Fibroblast of the aortic adventitia (primary cell): ENCODE measurements around the gene ICE1. TPM values are rescaled to one million over a fixed set of nuclear protein-coding genes. Genes with fewer than 3 reads are reported as not detected.

ENCODE experiments used
- DNase-seq: peaks from one replicate; pipeline ENCODE4 v3.0.0-alpha.2; 2010; ENCODE audit warnings: low read depth
- H3K4me3 ChIP-seq: 2 replicates; pipeline ENCODE4 v1.5.1; 2011; ENCODE audit warnings: low read depth, mild to moderate bottlenecking, control low read depth, low read length, moderate library complexity
- CTCF ChIP-seq: IDR thresholded peaks from 2 replicates; pipeline ENCODE4 v1.5.1; 2011; ENCODE audit warnings: mild to moderate bottlenecking, low read length, control low read depth, inconsistent platforms; ENCODE audit not compliant: insufficient read depth
- total RNA-seq: library from RNA; depleted of rRNA; stranded (reverse); fragments of >200 nt; gene quantifications from 2 replicates; pipeline ENCODE4 v1.2.3, GENCODE V29; 2012; ENCODE audit warnings: low replicate concordance

Gene ICE1
- total RNA-seq, 1 donor: 34.6 TPM

- no peak for TF ChIP-seq CTCF
- no peak for DNase-seq
These were observed 15.0 kb downstream of the ICE1 start for GRCh38 chr5:5437227-5438172.

DNA sequence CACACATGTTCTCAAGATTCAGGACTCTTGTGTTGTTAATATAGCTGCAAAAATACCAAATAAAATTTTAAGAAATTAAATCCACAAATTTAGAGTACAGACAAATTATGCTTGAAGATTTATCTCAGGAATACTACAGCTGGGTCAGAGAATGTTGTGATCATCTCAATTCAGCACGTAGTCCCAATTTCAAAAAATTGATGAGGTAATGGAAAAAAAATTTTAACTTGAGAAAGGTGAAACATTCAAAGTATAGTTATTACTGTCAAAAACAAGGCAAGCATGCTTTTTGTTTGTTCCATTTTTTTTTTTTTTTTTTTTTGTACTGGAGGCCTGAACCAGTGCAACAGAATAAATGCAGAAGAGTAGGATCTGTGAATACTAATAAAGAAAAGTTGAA is 29.4 kb downstream of the ICE1 start:
- no peak for TF ChIP-seq CTCF
- DNase-seq: no peak
- no peak overlapping the region for H3K4me3 ChIP-seq

More at GRCh38 chr5:5437227-5438172, 15.0 kb downstream of the ICE1 start:
- H3K4me3 ChIP-seq: no peak overlapping the region

DNA sequence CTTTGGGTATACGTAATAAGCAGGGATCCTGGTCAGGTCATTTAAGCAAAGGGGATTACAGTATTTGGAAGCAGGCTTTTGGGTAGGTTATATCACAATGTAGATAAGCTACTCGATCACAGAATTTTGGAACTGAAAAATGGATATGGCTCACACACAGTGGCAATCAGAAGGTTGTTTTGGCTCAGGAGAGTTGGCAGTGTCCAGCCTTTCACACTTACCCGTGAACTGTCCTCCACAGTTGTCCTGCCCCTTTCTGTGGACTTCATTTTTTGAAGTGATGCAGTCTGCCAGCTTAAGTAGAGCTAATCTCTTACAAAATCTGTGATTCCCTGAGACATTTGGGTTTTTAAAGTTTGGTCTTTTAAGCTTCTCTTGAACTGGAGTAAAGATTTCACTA is 30.7 kb downstream of the ICE1 start:
- no peak for DNase-seq
- no peak overlapping the region for H3K4me3 ChIP-seq
- no peak for TF ChIP-seq CTCF

DNA sequence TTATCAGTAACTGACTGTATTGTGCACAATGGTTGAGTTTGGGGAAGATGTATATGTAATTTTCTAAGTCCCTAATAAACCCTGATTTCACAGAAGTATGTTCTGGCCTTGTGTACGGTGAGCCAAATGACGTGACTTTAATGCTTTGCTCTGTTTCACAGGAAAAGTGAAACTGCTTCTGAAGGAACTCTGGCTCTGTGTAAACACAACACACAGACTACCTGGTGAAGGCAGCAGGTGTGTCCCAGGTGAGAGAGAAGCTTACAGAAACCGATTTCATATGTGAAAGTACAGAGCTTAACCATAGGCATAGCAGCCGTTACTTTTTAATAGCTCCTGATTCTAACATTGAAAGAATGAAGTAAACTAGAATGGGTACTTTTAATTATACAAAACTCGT is 31.9 kb downstream of the ICE1 start:
- no peak for TF ChIP-seq CTCF
- DNase-seq: no peak
- no peak overlapping the region for H3K4me3 ChIP-seq

GRCh38 chr5:5456858-5457257 is 34.4 kb downstream of the ICE1 start:
- DNase-seq: no peak
- no peak overlapping the region for H3K4me3 ChIP-seq
- TF ChIP-seq CTCF: no peak

DNA sequence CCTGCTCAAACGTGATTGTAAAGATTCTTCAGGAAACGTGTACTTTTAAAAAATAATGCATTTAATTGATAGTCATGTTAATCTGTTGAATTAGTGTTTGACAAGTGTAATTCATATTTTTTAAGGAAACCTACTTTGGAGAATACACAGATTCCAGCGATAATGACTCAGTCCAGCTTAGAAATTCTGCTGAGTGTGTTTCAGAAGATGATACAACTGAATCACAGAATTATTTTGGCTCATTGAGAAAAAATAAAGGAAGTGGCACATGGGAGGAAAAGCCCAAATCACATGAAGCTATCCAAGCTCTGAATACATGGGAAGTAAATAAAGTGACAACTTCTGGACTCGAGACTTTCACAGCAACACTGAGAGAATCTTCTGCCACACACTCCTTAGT is 37.8 kb downstream of the ICE1 start:
- no peak for TF ChIP-seq CTCF
- H3K4me3 ChIP-seq: no peak overlapping the region
- no peak for DNase-seq
